Glomerular visceral epithelial cell (primary cell): ENCODE measurements around the gene ADORA1.

Experiments
- DNase-seq: peaks from one replicate; pipeline ENCODE4 v3.0.0-alpha.2; 2016; ENCODE audit errors: extremely low spot score

Gene ADORA1

DNA sequence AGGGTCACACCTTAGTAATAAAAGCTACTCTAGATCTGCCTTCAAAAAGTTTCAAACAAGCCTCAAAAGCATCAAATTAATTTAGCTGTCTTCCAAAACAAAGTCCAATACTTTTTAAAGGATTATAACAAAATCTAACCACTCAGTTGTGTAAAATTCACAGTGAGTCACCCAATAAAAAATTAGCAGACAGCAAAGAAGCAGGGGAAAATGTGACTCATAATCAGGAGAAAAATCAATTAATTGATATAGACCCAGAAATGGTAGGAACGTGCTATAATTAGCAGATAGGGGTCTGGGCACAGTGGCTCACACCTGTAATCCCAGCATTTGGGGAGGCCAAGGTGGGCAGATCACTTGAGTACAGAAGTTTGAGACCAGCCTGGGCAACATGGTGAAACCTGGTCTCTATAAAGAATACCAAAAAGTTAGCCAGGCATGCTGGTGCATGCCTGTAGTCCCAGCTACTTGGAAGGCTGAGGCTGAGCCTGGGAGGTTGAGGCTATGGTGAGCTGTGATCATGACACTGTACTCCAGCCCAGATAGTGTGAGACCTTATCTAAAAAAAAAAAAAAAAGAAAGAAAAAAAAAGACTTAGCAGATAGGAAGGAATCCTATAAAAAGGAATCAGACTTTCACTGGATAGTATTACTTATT lies 33.6 kb upstream of the ADORA1 start:
- no peak for DNase-seq

DNA sequence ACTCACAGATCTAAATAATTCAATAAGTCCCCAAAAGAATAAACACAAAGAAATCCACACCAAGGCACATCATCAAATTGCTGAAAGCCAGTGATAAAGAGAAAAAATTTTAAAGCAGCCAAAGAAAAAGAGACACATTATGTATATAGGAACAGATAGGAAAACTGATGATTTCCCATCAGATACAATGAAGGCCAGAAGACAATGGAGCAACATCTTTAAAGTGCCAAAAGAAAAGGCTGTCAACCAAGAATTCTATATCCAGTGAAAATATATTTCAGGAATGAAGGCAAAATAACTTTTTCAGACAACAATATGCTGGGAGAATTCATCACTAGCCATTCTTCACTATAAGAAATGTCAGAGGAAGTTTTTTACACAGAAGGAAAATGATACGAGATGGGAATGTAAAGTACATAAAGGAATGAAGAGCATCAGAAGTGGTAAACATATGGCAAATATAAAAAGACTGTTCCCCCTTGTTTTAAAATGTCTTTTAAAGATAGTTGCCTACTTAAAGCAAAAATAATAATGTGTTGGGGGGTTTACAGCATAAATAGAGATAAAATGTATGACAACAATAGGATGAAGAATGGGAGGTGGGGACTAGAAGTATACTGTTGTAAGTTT lies 32.4 kb upstream of the ADORA1 start:
- no peak for DNase-seq

DNA sequence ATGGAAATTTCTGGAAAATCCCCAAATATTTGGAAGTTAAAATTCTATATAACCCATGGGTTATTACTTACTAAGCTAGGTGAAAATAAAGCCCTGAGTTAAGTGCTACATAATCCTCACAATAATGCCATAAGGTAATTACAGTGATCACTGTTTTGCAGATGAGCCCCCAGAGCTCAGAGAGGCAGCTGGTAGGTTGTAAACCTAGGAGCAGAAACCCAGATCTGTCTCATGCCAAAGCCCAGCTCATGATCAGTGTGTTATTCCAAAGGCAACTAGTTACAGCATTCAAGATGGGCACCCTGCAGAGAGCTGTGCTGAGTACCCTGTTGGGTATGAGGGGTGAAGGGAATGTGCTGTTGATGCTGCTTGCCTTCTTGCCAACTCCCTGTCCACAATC lies 31.0 kb upstream of the ADORA1 start:
- no peak for DNase-seq

DNA sequence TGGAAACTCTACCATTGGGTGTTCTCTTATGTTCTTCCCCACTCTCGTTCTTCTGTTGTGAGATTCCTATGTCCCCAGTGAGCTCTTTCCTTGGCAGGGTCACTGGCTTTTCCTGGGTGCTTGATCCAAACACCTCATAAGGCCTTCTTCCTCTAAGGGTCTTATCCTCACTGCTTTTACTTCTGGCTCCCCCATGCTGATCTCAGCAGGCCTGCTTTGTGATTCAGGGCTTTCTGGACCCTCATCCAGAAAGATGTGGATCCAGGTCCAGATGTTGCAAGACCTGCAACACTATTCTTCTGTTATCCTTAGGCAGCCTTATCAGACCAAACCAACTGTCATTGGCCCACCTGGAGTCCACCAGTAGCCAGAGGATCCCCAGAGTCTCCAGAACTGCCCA lies 30.5 kb upstream of the ADORA1 start:
- no peak for DNase-seq

DNA sequence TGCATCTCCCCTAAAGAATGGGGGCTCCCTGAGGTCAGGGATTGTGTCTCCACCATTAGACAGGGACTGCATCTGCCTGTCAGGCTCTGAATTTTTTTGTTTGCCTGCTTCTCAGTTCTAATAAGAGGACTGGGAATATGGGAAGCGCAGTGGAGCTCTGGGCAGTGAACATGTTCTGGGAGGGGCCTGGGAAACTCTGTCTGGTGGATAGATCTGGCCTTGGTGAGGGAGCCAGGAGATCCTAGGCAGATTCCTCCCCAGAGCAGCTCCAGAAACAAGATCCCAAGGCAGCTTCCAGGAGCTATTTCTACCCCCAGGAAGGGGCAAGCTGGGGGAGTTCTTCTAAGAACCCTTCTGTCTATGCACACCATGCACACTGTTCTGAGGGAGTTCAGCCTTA lies 29.1 kb upstream of the ADORA1 start:
- no peak for DNase-seq

DNA sequence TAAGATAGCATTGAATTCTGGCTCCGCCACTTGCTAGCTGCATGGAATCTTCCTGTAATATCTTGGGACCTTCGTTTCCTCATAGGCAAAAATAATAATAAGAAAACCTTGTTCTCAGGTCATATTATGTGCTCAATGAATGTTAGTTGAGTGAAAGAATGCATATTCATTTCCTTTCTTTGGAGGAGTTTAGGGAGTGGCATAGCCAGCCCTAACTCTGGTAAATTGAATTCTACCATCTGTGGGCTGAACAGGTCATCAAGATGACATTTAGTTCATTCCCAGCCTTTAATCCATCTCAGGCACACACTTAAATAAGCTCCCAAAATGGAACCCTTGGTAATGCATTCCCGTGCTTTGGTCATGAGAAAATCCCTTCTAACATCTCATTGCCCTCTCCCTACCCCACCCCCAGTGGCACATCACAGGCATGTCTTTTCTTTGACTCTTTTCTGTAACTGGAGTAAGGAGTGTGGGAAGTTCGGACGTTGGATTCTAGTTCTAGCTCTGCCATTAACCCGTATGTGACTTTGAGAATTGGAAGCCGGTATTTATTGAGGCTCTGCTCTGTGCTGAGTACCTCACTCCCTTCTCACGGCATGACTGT lies 28.5 kb upstream of the ADORA1 start:
- no peak for DNase-seq

DNA sequence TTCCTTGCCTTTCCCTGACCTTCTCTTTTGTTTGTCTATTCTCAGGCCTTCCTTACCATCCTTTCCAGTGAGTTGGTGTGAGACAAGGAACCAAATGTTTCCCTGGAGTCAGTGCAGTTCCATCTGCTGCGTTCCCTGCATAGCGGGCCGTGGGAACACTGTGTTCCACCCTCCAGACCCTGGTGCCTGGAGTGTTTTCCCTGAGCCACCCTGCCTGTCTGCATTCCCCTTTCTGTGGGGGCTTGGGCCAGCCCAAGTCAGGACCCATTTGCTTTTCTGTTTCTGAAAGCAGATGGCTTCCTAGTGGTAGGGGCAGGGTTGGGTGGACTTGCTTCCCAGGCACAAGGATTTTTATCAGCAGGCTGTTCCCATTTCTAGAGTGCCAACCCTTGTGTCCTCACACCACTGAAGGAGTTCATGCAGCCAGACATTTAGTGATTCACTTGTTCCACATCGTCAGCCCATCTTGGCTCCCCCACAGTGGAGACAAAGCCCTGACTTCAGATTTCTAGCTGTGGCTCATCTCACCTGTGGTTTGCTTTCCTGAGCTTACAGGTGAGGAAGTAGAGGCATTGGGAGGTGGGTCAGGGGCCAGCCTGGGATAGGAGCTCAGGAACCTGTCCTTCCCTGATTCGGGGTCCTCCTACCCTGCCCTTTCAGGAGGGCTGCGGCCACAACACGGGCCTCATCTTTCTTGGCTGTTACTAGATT lies 27.6 kb upstream of the ADORA1 start:
- no peak for DNase-seq

DNA sequence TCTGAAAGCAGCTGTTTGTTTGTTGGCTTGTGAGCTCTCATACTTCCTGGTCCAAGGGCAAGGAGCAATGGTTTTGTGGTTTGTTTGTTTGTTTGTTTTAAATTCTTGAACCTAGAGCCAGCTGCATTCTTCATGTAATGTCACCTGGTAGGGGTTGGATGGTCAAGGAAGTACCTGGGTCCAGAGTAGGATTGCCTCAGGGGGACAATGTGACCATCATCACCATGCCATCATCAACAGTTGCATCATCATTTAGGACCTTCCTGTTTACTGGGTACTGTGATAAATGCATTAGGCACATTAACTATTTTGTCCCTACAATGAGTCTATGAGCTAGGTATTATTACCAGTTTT lies 27.0 kb upstream of the ADORA1 start:
- no peak for DNase-seq

DNA sequence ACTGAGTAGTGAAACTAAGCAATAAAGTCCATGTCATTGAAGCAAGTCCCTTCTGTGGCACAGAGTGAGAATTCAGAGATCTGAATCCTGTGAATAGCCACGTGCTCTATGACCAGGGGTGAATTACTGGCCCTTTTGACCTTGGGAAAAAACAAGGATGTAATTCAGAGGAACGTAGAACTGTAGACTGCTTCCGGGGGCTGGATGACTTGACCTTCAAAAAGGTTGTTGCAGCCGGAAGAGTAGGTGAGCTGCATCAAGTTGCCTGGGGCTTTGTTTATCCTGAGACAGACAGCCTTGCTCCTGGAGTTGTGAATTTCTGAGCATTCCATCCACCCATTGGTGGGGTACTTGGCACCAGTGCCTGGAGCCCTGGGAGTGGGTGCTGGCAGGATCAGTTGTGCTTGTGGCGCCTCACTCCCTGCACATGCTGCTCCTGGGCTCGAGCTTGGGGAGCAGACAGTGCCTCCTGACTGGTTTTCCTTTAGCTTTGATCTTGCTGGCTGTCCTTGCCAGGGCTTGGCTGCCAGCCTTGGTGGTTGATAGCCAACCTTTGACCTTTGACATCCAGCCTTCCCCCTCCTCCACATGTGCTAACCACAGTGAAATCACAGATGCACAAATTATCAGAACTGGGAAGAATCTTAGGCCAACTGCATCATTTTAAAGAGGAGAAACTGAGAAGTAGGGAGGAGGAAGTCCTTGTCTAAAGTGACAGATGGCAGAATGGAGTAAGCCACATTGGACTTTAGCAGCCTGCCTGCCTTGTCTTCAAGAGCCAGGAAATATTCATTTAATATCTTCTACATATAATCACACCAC lies 25.5 kb upstream of the ADORA1 start:
- no peak for DNase-seq

DNA sequence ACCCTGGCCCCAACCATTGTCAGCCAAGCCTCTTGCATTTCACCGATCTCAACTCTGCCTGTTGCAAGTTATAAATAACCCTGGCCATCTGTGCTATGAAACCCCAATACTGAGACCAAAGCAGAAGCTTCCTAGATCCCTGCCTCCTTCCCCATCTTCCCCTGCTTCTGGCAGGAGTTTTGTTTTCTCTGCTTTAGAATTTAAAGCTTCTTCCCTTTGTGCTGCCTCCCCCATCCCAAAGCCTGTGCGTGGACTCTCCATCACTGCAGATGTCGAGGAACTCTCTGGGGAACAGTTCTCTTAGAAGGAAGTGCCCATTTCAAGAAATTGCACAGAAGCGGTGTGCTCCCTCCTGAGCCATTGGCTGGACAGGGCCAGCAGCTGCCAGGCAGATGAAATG lies 24.3 kb upstream of the ADORA1 start:
- DNase-seq, result no peak

DNA sequence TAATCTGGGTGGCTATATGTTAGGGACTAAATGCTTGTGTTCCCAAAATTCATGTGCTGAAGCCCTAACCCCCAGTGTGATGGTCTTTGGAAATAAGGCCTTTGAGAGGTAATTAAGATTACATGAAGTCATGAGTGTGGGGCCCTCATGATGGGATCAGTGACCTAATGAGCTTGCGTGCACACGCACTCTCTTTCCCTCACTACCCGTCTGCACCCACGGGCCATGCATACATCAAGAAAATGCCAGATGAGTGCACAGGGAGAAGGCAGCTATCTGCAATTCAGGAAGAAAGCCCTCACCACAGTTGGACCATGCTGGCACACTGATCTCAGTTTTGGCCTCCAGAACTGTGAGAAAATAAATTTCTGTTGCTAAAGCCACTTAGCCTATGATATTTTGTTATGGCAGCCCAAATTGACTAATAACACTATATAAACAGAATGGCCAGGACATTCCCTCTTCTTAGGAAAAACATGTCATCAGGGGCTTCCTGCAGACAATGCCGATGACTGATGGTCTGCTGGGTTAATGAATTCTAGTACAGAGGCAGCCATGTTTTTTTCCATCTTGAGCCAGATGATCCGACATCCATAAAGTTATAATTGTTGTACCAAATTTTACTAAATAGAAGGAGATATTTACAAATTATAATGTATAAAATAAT lies 23.6 kb upstream of the ADORA1 start:
- DNase-seq, result no peak

DNA sequence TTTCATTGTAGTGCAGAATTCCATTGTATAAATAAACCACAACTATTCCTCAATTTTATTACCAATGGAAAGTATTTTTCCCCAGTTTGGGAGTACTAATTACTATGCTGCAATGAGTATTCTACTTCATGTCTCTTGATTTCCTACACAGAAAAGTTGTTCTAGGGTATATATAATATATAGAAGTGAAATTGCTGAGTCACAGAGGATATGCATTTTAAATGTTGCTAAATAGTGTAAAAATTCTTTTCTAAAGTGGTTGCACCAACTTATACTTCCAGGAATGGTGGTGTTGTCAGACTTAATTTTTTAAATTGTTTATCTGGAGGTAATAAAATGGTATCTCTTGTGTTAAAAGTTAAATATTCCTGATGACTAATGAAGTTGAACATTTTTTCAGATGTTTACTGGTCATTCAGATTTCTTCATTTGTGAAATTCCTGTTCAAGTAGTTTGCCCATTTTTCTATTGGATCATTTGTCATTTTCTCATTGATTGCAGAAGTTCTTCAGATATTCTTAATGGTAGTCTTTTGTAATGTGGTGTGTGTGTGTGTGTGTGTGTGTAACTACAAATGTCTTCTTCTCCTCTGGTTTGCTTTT lies 22.6 kb upstream of the ADORA1 start:
- no peak for DNase-seq

DNA sequence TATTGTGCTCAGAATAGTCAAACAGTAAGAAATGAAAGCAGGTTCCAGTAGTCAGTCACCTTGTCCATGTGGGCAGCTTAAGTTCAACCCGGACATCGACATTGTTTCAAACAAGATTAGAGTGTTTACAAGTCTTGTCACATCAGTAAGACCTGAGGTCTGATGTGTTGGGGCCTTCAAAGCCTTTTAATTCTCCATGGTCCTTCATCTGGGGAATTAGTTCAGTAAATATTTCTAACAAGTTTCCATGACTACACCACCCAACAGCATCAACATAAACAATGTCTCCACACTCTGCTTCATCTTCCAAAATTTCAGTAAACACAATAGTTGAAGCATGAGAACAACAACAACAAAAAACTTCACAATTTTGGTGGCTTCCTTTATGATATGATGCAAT lies 15.1 kb upstream of the ADORA1 start:
- no peak for DNase-seq

DNA sequence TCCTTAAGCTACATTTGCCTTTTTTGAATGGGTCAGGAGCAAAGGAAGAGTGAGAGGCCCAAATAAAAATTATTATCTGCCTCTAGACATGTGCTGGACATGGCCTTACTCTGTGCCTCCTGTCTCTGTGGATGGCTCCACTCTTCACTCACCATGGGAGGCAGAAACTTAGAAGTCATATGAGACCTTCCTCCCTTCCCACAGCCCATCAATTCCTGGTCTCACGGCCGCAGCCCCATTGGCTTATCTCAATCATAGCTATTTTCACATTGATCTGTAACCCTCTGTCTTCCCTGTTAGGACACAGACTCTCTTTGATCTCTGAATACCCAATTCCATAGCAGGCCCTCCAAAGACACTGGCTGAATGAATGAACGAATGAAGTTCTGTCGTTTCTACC lies 14.2 kb upstream of the ADORA1 start:
- no peak for DNase-seq

DNA sequence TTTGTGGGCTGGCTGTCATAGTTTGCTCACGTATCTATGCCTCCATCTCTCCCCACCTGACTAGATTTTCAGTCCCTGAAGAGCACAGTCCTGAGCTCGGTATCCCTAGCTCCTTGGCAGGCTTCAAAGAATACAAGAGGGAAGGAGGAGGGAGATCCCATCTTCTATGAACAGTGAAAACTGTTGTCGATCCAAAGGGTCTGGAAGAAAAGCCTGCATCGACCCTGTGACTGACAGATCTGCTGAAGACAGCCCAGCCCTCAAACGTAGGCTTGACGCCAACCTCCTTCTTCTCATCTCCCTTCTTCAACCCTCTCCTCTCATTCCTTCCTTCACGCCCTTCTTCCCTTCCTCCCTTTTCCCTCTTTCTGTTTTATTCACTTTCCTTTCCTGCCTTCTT lies 13.3 kb upstream of the ADORA1 start:
- no peak for DNase-seq

DNA sequence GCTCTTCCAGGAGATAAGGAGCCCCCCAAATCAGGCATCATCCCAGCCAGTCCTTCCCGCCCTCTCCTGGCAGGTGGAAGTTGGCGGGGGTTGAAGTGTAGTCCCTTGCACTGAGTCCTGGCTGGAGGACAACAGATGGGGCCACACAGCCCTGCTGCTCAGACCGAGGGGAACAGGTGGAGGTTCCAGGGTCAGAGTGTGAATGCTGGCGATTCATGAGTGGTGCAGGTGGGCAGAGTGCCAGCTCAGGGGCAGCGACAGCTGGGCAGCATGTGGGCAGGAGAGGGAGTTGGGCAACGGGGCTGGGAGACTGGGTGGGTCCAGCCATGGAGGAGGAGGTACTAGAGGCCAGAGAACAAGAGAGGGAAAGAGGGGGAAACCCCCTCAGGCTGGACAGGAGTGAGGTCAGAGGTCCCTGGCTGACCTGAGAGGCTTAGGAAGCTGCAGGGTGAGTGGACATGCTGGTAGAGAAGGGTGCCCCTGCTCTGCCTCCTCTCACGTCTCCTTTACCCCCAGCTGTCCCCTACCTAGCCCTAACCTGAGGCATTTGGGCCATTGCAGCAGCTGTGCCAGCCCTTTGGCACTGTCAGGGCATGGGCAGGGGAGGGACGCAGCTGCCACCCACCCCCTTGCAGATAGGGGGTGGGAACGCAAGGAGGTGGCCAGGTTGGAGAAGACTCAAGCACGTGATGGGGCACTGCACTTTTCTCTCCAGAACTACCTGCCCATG lies 11.3 kb upstream of the ADORA1 start:
- DNase-seq, result no peak

DNA sequence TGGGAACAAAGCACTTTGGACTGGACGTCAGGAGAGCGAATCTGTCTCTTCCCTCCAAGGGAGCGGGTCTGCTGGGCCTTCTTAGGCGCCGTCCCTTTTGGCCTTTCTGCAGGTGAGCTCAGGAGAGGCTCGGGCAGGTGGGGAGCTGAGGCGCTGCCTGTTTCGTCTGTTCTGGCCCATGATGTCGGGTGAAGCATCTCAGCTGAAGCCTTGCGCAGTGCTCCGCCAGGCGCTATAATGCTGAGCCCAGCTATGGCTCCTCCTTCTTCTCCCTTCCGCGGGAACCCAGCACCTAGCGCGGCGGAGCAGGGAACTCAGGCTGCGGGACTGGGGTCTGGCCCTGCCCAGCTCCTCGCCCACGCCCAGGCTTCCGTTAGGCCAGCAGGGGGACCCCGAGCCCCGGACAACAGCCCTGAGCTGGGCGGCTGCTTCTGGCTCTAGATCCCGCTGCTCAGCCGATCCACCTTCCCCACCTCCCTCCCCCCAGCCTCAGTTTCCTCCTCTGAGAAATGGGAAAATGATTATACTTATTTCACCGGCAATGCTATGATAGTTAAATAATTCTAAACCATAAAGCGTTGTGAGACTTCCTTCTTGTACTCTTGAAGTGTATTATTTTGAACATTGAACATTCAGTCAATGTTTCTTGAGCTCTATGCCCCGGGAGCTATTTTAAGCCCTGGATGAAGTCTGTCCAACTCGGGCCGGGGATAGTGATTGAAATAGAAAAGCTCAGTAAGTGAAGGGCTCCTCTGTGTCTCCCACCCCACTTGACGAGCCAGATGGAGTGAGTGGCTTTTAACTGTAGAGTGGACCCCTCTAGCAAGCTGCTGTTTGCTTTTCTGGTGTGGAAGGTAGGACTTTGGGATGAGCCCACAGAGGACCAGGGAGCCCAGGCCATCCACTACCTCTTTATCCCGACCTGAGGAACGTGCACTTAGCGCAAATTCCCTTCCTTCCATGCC lies 9.6 kb upstream of the ADORA1 start:
- DNase-seq, result peak; percentile 78

DNA sequence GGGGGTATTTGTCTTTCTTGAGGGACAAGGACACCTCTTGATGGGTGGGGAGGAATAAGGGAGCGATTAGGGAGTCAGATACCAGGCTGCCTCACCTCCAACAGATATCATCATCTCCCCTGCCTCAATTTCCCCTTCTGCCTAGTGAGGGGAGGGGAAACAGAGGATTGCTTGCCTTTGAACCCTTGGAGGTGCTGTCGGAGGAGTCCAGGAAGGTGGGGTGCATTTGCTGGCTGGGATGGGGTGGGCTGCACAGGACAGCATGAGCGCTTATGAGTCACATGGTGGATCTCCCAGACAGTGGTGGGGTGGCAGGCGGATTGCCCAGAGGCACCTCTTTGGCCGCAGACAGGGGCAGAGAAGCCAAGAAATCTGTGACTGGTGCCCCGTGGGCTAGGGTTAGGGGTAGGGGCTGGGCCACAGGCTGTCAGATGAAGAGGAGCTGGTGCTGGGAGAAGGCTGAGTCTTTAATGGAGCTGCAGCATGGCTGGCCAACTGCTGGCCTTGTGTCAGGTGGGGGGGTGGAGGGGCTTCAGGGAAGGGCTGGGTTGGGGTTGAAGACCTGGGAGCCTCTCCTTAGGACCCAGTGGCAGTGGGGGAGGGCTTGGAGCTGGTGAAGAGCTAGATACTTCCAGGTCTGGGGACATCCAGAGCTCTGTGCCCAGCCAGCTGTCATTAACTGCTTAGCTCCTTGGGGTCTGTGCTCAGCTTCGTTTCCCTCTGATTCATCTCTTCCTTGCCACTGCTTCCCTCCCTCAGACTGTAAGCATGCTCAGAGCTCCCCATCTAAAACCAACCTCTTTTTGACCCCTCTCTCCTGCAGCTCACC lies 7.0 kb upstream of the ADORA1 start:
- no peak for DNase-seq
